HG03442 (cell line): Measurements from ENCODE around the gene IGF1.

Experiments
- ATAC-seq: cut with Tn5 transposase; IDR thresholded peaks from one replicate; pipeline ENCODE4 v1.9.1; 2021; ENCODE audit warnings: mild to moderate bottlenecking, moderate library complexity; ENCODE audit not compliant: unreplicated experiment

The IGF1 gene

GRCh38 chr12:102433304-102433703 is 47.1 kb downstream of the IGF1 start:
- ATAC-seq, result no peak

- ATAC-seq, result no peak
These were observed 49.7 kb downstream of the IGF1 start for GRCh38 chr12:102430661-102431060.

- ATAC-seq, result no peak
These were observed 50.9 kb downstream of the IGF1 start for GRCh38 chr12:102429211-102430154.

- no peak for ATAC-seq
These were observed 52.8 kb downstream of the IGF1 start for GRCh38 chr12:102427543-102427941.

- no peak for ATAC-seq
These were observed 53.5 kb downstream of the IGF1 start for GRCh38 chr12:102426599-102427542.

GRCh38 chr12:102425109-102426039 is 55.0 kb downstream of the IGF1 start:
- no peak for ATAC-seq

- ATAC-seq, result no peak
These were observed 56.9 kb downstream of the IGF1 start for GRCh38 chr12:102423462-102423861.

- no peak for ATAC-seq
These were observed 58.4 kb downstream of the IGF1 start for GRCh38 chr12:102421802-102422583.

GRCh38 chr12:102419094-102419764 is 61.1 kb downstream of the IGF1 start:
- ATAC-seq, result no peak

- no peak for ATAC-seq
These were observed 63.3 kb downstream of the IGF1 start for GRCh38 chr12:102417055-102417454.

- no peak for ATAC-seq
These were observed 64.8 kb downstream of the IGF1 start for GRCh38 chr12:102415515-102415914.

GRCh38 chr12:102413396-102413795 is 67.0 kb downstream of the IGF1 start:
- no peak for ATAC-seq

- no peak for ATAC-seq
These were observed 69.9 kb downstream of the IGF1 start for GRCh38 chr12:102410511-102410910.

- ATAC-seq, result no peak
These were observed 71.7 kb downstream of the IGF1 start for GRCh38 chr12:102408487-102409297.

GRCh38 chr12:102407776-102408486 is 72.4 kb downstream of the IGF1 start:
- no peak for ATAC-seq

GRCh38 chr12:102406033-102406584 is 74.3 kb downstream of the IGF1 start:
- peak; percentile 92 for ATAC-seq

GRCh38 chr12:102401087-102401486 is 79.3 kb downstream of the IGF1 start:
- no peak for ATAC-seq
